ENCODE data around the gene CD300E.

DNA sequence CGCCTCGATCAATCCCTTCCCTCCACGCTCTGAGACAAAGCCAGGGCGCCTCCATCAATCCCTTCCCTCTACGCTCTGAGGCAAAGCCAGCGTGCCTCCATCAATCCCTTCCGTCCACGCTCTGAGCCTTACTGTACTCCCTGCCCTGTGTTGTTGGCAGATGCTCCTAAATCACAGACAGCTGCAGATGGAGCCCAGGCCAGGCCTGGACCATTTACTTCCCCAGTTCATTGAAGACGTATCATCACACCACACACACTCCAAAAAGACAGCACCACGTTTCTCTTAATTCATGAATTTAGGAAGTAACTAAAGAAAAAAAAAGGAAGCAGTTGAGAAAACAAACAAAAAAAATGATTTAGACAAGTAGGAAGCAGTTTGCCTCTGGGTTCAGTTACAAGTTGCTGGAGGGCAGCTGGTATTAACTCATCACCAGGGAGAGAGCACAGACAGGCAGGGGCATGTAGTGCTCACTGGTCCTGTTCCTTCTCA is 24.0 kb downstream of the CD300E start:
- no peak for TF ChIP-seq GATA2 (IDR thresholded peaks at IDR 0.05; ENCODE audit: low read depth, low read length)
- no peak for TF ChIP-seq GATA3 (IDR thresholded peaks at IDR 0.05; ENCODE audit: low read depth, low read length)

All from SH-SY5Y (cell line).